ENCODE results near the gene MS4A4E. TPM values are rescaled to one million over a fixed set of nuclear protein-coding genes. Genes with fewer than 3 reads are reported as not detected.

MS4A4E gene
- total and polyA plus RNA-seq, 5 donors from 2014 or later = 1.0 TPM; not detected in 4

GRCh38 chr11:60165951-60166350 is 77.0 kb downstream of the MS4A4E start:
- DNase-seq (no peak), ATAC-seq (ENCODE audit: low read depth in 2 of 2) (no peak)
- Histone ChIP-seq H3K27ac (ENCODE audit: insufficient read depth, low read length, poor library complexity, severe bottlenecking) (no peak overlapping the region), H3K9me3 (ENCODE audit: control insufficient read depth in 2 of 2, low read length in 2 of 2) (peaks cover 7 to 16% of the 10 kb centered on the region in 2 experiments), H3K27me3 (ENCODE audit: control insufficient read depth, insufficient read depth, low read length) (peaks cover 3% of the 10 kb centered on the region), H3K4me3 (ENCODE audit: low read depth, low read length) (no peak overlapping the region), H3K4me1 (ENCODE audit: control insufficient read depth, insufficient read depth, low read length, poor library complexity, severe bottlenecking) (no peaks in the 10 kb centered on the region), H3K36me3 (ENCODE audit: control insufficient read depth, insufficient read depth, low read length) (no peaks in the 10 kb centered on the region)
- Mint-ChIP-seq H3K9me3 (peaks cover 0 to 11% (median 4%) of the 10 kb centered on the region in 7 donors), H3K27ac (no peak overlapping the region), H3K27me3 (no peaks in the 10 kb centered on the region), H3K4me3 (no peak overlapping the region), H3K4me1 (no peaks in the 10 kb centered on the region), H3K36me3 (no peaks in the 10 kb centered on the region)

DNA sequence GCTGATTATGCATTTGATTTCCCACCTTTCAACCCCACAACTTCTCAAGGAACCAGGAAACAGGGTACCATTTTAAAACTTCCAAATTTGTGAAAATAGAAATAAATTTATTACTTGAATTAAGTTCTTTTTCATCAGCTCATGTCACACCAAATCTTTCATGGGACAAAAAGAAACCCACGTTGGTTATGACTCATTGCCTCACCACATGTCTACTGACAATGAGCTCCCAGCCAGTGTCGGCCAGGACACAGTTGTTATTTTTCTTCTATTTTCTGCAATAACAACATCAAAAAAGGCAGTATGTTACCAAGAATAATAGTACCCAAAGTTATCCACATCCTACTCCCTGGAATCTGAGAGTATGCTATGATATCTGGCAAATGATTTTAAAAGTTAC is 77.4 kb downstream of the MS4A4E start:
- ATAC-seq (ENCODE audit: low read depth in 2 of 2) = no peak
- DNase-seq = no peak
- no peaks in the 10 kb centered on the region for H3K36me3 Mint-ChIP-seq
- Histone ChIP-seq H3K27ac (ENCODE audit: insufficient read depth, low read length, poor library complexity, severe bottlenecking) (no peak overlapping the region), H3K4me3 (ENCODE audit: low read depth, low read length) (no peak overlapping the region), H3K27me3 (ENCODE audit: control insufficient read depth, insufficient read depth, low read length) (peaks cover 3% of the 10 kb centered on the region), H3K9me3 (ENCODE audit: control insufficient read depth in 2 of 2, low read length in 2 of 2) (peaks cover 7 to 16% of the 10 kb centered on the region in 2 experiments), H3K4me1 (ENCODE audit: control insufficient read depth, insufficient read depth, low read length, poor library complexity, severe bottlenecking) (no peaks in the 10 kb centered on the region), H3K36me3 (ENCODE audit: control insufficient read depth, insufficient read depth, low read length) (no peaks in the 10 kb centered on the region)
- H3K27ac Mint-ChIP-seq = no peak overlapping the region
- peaks cover 0 to 11% (median 4%) of the 10 kb centered on the region in 7 donors for H3K9me3 Mint-ChIP-seq
- H3K4me1 Mint-ChIP-seq = no peaks in the 10 kb centered on the region
- no peaks in the 10 kb centered on the region for H3K27me3 Mint-ChIP-seq
- no peak overlapping the region for H3K4me3 Mint-ChIP-seq

- DNase-seq (no peak), ATAC-seq (ENCODE audit: low read depth in 2 of 2) (no peak)
- H3K9me3 ChIP-seq (ENCODE audit: control insufficient read depth in 2 of 2, low read length in 2 of 2) = peaks cover 6 to 13% of the 10 kb centered on the region in 2 experiments
- H3K27me3 ChIP-seq (ENCODE audit: control insufficient read depth, insufficient read depth, low read length) = peaks cover 3% of the 10 kb centered on the region
- Mint-ChIP-seq H3K27ac (no peak overlapping the region), H3K27me3 (no peaks in the 10 kb centered on the region), H3K4me3 (no peak overlapping the region), H3K36me3 (no peaks in the 10 kb centered on the region), H3K4me1 (no peaks in the 10 kb centered on the region), H3K9me3 (peaks cover 0 to 8% (median 2%) of the 10 kb centered on the region in 7 donors)
- no peaks in the 10 kb centered on the region for H3K36me3 ChIP-seq (ENCODE audit: control insufficient read depth, insufficient read depth, low read length)
- H3K4me3 ChIP-seq (ENCODE audit: low read depth, low read length) = no peak overlapping the region
- H3K27ac ChIP-seq (ENCODE audit: insufficient read depth, low read length, poor library complexity, severe bottlenecking) = no peak overlapping the region
- no peaks in the 10 kb centered on the region for H3K4me1 ChIP-seq (ENCODE audit: control insufficient read depth, insufficient read depth, low read length, poor library complexity, severe bottlenecking)
Measured at GRCh38 chr11:60164550-60165075, 78.3 kb downstream of the MS4A4E start.

DNA sequence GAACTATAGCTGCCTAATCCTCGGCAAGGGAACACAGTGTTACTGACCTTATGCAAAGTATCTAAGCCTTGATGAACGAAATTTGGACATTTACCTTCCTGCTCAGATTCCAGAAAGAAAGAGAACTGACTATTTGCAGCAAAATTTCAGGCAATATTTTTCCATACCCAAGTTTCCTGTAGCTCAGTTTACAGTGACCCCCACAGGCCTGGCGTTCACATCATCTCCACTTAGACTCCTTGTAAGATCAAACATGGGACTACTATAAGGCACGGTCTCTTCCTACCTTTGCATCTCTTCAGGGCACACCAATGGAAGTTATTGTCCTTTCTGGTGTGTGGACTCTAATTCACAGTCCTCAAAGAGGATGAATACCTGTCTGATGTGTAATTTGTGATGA is 81.2 kb downstream of the MS4A4E start:
- H3K4me1 ChIP-seq (ENCODE audit: control insufficient read depth, insufficient read depth, low read length, poor library complexity, severe bottlenecking) = no peaks in the 10 kb centered on the region
- no peak overlapping the region for H3K4me3 Mint-ChIP-seq
- H3K27me3 Mint-ChIP-seq = no peaks in the 10 kb centered on the region
- no peaks in the 10 kb centered on the region for H3K36me3 ChIP-seq (ENCODE audit: control insufficient read depth, insufficient read depth, low read length)
- no peaks in the 10 kb centered on the region for H3K9me3 ChIP-seq (ENCODE audit: control insufficient read depth in 2 of 2, low read length in 2 of 2)
- no peak overlapping the region for H3K27ac ChIP-seq (ENCODE audit: insufficient read depth, low read length, poor library complexity, severe bottlenecking)
- DNase-seq (no peak), ATAC-seq (ENCODE audit: low read depth in 2 of 2) (no peak)
- peaks cover 0 to 2% (median 0%) of the 10 kb centered on the region in 7 donors for H3K9me3 Mint-ChIP-seq
- no peak overlapping the region for H3K27ac Mint-ChIP-seq
- H3K27me3 ChIP-seq (ENCODE audit: control insufficient read depth, insufficient read depth, low read length) = peaks cover 5% of the 10 kb centered on the region
- no peaks in the 10 kb centered on the region for H3K4me1 Mint-ChIP-seq
- no peak overlapping the region for H3K4me3 ChIP-seq (ENCODE audit: low read depth, low read length)
- no peaks in the 10 kb centered on the region for H3K36me3 Mint-ChIP-seq

DNA sequence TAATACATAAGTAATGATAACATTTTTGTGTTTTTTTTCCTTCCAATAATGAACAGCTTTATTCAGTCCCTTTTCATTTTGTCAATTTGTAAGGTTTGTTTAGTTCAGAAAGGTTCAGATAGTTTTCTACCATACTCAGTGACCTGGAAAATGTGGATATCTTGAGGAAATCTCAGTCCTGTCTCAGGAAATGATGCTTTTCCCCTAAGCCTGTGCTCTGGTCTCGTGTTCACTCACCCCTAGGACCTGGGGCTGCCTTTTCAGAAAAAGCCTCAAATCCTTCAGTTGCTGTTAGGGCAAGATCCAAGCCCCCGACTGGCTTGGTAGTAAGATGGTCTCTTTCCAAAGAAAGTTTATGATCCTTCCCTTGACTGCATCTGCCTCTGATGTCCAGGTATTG is 81.8 kb downstream of the MS4A4E start:
- ATAC-seq (ENCODE audit: low read depth in 2 of 2) = no peak
- Mint-ChIP-seq H3K4me1 (peaks cover 0 to 2% (median 0%) of the 10 kb centered on the region in 4 donors), H3K27ac (no peak overlapping the region), H3K27me3 (no peaks in the 10 kb centered on the region), H3K4me3 (no peak overlapping the region), H3K9me3 (peaks cover 0 to 2% (median 1%) of the 10 kb centered on the region in 7 donors), H3K36me3 (no peaks in the 10 kb centered on the region)
- no peak overlapping the region for H3K27ac ChIP-seq (ENCODE audit: insufficient read depth, low read length, poor library complexity, severe bottlenecking)
- peaks cover 5% of the 10 kb centered on the region for H3K27me3 ChIP-seq (ENCODE audit: control insufficient read depth, insufficient read depth, low read length)
- H3K9me3 ChIP-seq (ENCODE audit: control insufficient read depth in 2 of 2, low read length in 2 of 2) = no peaks in the 10 kb centered on the region
- no peak for DNase-seq
- no peaks in the 10 kb centered on the region for H3K4me1 ChIP-seq (ENCODE audit: control insufficient read depth, insufficient read depth, low read length, poor library complexity, severe bottlenecking)
- H3K4me3 ChIP-seq (ENCODE audit: low read depth, low read length) = no peak overlapping the region
- no peaks in the 10 kb centered on the region for H3K36me3 ChIP-seq (ENCODE audit: control insufficient read depth, insufficient read depth, low read length)

DNA sequence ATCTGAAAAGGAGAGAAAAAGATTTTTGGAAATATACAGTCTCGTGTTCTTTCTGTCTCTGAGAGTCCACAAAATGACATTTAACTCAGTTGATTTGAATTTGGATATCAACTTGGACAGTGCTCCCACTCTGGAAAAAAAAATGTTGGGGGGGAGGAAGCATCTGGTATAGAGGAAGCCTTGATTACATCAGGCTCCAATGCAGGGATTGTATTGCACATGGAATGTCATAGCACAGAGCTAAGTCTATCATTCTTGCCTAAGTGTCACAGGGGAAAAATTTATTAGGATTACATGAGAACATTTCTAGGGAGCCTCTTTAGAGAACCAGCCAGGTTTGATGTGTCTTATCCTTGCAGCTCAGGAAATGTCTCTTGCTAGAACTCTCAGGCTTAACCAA is 83.1 kb downstream of the MS4A4E start:
- H3K36me3 Mint-ChIP-seq = no peaks in the 10 kb centered on the region
- no peaks in the 10 kb centered on the region for H3K27me3 Mint-ChIP-seq
- no peak for ATAC-seq (ENCODE audit: low read depth in 2 of 2)
- no peaks in the 10 kb centered on the region for H3K4me1 ChIP-seq (ENCODE audit: control insufficient read depth, insufficient read depth, low read length, poor library complexity, severe bottlenecking)
- H3K36me3 ChIP-seq (ENCODE audit: control insufficient read depth, insufficient read depth, low read length) = no peaks in the 10 kb centered on the region
- no peak overlapping the region for H3K4me3 Mint-ChIP-seq
- no peak overlapping the region for H3K27ac Mint-ChIP-seq
- H3K4me3 ChIP-seq (ENCODE audit: low read depth, low read length) = no peak overlapping the region
- H3K9me3 Mint-ChIP-seq = peaks cover 0 to 2% (median 0%) of the 10 kb centered on the region in 7 donors
- H3K27ac ChIP-seq (ENCODE audit: insufficient read depth, low read length, poor library complexity, severe bottlenecking) = no peak overlapping the region
- no peaks in the 10 kb centered on the region for H3K9me3 ChIP-seq (ENCODE audit: control insufficient read depth in 2 of 2, low read length in 2 of 2)
- H3K4me1 Mint-ChIP-seq = peaks cover 0 to 2% (median 0%) of the 10 kb centered on the region in 4 donors
- no peak for DNase-seq
- H3K27me3 ChIP-seq (ENCODE audit: control insufficient read depth, insufficient read depth, low read length) = peaks cover 5% of the 10 kb centered on the region

DNA sequence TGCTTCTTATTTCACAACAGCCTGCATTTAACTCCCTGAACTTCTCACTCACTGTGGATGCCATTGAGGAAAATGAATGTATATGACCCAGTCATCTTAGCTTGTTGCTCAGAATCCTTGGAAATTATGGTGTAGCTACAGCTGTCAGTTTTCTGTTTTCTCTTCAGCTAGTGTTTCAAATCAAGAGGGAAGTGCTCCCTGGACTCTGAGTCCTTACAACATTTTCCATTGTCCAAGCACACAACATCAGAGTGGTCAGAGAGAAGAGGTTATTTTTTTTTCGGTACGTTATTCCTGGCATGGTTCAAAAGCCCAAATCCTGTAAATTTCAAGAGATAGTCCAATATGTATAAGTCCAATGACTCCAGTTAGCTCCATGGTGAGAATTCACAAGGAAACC is 83.7 kb downstream of the MS4A4E start:
- H3K36me3 ChIP-seq (ENCODE audit: control insufficient read depth, insufficient read depth, low read length) = no peaks in the 10 kb centered on the region
- Mint-ChIP-seq H3K4me1 (peaks cover 0 to 2% (median 0%) of the 10 kb centered on the region in 4 donors), H3K27me3 (no peaks in the 10 kb centered on the region), H3K9me3 (peaks cover 0 to 2% (median 0%) of the 10 kb centered on the region in 7 donors), H3K4me3 (no peak overlapping the region), H3K36me3 (no peaks in the 10 kb centered on the region), H3K27ac (no peak overlapping the region)
- no peaks in the 10 kb centered on the region for H3K4me1 ChIP-seq (ENCODE audit: control insufficient read depth, insufficient read depth, low read length, poor library complexity, severe bottlenecking)
- no peak for DNase-seq
- no peak overlapping the region for H3K4me3 ChIP-seq (ENCODE audit: low read depth, low read length)
- no peak for ATAC-seq (ENCODE audit: low read depth in 2 of 2)
- H3K9me3 ChIP-seq (ENCODE audit: control insufficient read depth in 2 of 2, low read length in 2 of 2) = no peaks in the 10 kb centered on the region
- peaks cover 5% of the 10 kb centered on the region for H3K27me3 ChIP-seq (ENCODE audit: control insufficient read depth, insufficient read depth, low read length)
- no peak overlapping the region for H3K27ac ChIP-seq (ENCODE audit: insufficient read depth, low read length, poor library complexity, severe bottlenecking)

DNA sequence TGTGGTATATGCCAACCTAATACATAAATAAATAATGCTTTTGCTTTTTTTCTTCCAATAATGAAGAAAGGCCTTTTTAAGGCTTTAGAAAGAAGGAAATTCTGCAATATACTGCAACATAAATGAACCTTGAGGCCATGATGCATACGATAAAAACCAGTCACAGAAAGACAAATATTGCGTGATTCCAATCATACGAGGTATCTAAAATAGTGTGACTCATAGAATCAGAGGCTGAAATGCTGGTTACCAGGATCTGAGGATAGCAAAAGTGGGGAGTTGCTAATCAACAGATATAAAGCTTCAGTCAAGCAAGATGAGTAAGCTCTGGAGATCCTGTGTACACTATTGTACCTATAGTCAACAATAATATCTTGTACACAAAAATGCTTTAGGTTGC is 84.3 kb downstream of the MS4A4E start:
- ATAC-seq (ENCODE audit: low read depth in 2 of 2) (no peak), DNase-seq (no peak)
- Mint-ChIP-seq H3K36me3 (no peaks in the 10 kb centered on the region), H3K27ac (no peak overlapping the region), H3K4me1 (peaks cover 0 to 2% (median 0%) of the 10 kb centered on the region in 4 donors), H3K9me3 (peaks cover 0 to 2% (median 0%) of the 10 kb centered on the region in 7 donors), H3K27me3 (no peaks in the 10 kb centered on the region), H3K4me3 (no peak overlapping the region)
- Histone ChIP-seq H3K27ac (ENCODE audit: insufficient read depth, low read length, poor library complexity, severe bottlenecking) (no peak overlapping the region), H3K9me3 (ENCODE audit: control insufficient read depth in 2 of 2, low read length in 2 of 2) (no peaks in the 10 kb centered on the region), H3K4me3 (ENCODE audit: low read depth, low read length) (no peak overlapping the region), H3K36me3 (ENCODE audit: control insufficient read depth, insufficient read depth, low read length) (no peaks in the 10 kb centered on the region), H3K27me3 (ENCODE audit: control insufficient read depth, insufficient read depth, low read length) (peaks cover 3% of the 10 kb centered on the region), H3K4me1 (ENCODE audit: control insufficient read depth, insufficient read depth, low read length, poor library complexity, severe bottlenecking) (no peaks in the 10 kb centered on the region)

Data from CD4-positive, CD25-positive, alpha-beta regulatory T cell (primary cell).